ENCODE results near the gene RET.

RET gene

GRCh38 chr10:43114743-43115611 lies 38.1 kb downstream of the RET start:
- DNase-seq (ENCODE audit: low read depth, low spot score): no peak
- H3K4me3 ChIP-seq (ENCODE audit: low read length): no peak overlapping the region

GRCh38 chr10:43115881-43116595 lies 39.2 kb downstream of the RET start:
- DNase-seq (ENCODE audit: low read depth, low spot score): no peak
- no peak overlapping the region for H3K4me3 ChIP-seq (ENCODE audit: low read length)

DNA sequence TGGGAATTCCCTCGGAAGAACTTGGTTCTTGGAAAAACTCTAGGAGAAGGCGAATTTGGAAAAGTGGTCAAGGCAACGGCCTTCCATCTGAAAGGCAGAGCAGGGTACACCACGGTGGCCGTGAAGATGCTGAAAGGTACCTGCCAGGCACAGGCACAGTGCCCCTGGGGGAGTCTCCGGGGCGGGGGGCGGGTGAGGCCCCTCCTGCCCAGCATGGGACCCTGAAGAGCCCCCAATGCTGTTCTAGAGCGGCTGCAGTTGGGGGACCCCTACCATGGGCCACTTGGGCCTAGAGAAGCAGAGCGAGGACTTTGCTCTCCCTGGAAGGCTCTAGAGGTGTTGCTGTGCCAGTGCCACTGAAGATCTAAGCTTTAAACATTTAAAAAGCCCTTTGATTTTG lies 39.7 kb downstream of the RET start:
- DNase-seq (ENCODE audit: low read depth, low spot score): no peak
- H3K4me3 ChIP-seq (ENCODE audit: low read length): no peak overlapping the region

DNA sequence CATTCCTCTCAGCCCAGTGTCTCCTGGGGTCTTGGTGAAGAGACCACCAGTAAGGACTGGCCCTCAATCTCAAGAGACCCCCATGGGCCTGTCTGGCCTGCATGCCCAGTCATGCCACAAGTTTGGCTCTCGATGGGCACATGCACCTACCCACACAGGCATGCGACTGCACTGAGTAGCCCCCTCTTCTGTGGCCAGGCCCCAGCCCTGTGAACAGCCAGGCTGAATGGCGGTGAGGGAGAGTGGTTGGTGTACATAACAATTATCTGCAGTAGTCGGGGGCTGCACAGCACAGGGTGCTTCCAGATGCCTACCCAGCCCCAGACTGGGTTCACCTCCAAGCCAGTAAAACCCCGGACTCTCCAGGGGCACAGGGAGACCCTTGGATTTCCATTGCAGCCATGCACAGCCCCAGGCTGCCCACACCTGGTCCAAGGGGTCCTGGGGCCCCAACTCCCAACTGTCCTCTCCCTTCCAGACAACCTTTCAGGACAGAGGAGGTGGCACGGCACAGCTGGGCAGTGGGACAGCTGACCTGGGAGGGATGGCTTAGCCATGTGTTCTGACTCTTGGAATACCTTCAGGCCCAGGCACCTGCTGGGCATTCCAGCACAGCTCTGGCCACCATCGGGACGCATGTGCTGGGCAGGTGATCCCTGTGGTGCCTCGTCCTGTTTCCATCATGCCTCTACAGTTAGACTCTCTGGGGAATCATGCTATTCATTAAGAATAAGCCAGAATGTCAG lies 40.3 kb downstream of the RET start:
- no peak for DNase-seq (ENCODE audit: low read depth, low spot score)
- H3K4me3 ChIP-seq (ENCODE audit: low read length): no peak overlapping the region

DNA sequence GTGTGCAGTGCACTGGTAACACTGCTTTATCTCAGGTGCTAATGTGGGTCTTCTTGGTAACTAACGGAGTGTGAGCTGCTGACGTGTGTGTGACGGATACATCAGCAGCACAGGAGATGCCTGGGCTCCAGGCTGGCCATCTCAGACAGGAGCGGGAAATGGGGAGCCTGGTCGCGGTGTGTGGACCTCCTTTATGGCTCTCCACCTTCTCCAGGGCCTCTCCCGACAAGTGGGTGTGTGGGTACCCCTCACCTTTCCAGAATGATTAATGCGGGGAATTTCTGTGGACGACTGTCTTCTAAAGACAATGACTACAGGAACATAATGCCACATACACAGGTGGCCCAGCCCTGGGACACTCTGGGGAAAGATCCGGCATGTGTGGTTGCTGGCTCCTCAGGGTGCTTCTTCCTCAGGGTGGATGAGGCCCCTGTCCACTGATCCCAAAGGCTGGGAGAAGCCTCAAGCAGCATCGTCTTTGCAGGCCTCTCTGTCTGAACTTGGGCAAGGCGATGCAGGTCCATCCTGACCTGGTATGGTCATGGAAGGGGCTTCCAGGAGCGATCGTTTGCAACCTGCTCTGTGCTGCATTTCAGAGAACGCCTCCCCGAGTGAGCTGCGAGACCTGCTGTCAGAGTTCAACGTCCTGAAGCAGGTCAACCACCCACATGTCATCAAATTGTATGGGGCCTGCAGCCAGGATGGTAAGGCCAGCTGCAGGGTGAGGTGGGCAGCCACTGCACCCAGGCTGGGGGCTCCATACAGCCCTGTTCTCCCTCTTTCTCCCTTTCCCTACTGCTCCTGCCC lies 41.1 kb downstream of the RET start:
- H3K4me3 ChIP-seq (ENCODE audit: low read length): no peak overlapping the region
- DNase-seq (ENCODE audit: low read depth, low spot score): no peak

DNA sequence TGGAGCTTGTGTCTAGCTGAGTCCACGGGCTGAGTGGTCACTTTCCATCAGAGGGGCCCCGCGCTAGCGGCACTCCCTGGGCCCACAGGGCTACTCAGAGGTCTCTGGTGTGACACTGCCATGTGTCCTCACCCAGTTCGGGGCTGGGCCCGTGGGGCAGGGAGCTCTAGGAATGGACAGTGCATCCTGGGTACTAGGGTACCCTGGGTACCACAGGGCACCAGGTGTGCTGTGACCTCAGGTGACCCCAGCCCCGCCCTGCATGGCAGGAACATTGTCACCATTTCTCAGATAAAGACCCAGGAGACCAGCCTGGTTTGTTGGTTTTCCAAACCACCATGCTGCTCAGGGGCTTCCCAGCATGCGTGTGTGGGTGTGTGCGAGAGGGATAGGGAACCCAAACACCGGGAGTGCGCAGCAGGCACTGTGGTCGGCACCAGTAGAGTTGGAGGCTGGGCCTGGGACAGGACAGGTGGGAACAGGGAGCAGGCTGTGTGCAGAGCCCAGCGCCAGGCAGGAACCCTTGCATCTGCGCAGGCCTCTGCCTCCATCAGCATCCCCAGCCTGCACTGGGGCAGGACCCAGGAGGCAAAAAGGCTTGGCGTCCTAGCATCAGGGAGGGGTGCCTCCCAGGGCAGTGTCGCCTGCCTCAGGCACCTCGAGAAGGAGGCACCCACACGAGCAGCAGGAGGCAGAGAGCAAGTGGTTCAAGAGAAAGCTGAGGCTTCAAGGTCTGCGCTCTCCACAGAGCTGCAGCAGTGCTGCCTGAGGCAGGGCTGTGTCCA lies 42.0 kb downstream of the RET start:
- DNase-seq (ENCODE audit: low read depth, low spot score): no peak
- no peak overlapping the region for H3K4me3 ChIP-seq (ENCODE audit: low read length)

DNA sequence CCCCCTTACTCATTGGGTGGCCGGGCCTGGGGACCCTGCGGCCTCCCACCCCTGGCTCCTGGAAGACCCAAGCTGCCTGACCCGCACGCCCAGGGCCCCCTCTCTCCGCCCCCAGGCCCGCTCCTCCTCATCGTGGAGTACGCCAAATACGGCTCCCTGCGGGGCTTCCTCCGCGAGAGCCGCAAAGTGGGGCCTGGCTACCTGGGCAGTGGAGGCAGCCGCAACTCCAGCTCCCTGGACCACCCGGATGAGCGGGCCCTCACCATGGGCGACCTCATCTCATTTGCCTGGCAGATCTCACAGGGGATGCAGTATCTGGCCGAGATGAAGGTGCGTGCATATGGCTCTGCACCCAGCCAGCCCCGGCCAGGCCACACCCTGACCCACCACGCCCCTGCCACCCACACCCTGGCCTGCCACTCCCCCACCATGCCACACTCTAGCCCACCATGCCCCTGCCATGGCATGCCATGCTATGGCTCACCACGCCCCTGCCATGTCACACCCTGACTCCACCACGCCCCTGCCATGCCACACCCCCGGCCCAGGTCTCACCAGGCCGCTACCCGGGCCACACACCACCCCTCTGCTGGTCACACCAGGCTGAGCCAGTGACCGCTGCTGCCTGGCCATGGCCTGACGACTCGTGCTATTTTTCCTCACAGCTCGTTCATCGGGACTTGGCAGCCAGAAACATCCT lies 42.7 kb downstream of the RET start:
- H3K4me3 ChIP-seq (ENCODE audit: low read length): no peak overlapping the region
- no peak for DNase-seq (ENCODE audit: low read depth, low spot score)

DNA sequence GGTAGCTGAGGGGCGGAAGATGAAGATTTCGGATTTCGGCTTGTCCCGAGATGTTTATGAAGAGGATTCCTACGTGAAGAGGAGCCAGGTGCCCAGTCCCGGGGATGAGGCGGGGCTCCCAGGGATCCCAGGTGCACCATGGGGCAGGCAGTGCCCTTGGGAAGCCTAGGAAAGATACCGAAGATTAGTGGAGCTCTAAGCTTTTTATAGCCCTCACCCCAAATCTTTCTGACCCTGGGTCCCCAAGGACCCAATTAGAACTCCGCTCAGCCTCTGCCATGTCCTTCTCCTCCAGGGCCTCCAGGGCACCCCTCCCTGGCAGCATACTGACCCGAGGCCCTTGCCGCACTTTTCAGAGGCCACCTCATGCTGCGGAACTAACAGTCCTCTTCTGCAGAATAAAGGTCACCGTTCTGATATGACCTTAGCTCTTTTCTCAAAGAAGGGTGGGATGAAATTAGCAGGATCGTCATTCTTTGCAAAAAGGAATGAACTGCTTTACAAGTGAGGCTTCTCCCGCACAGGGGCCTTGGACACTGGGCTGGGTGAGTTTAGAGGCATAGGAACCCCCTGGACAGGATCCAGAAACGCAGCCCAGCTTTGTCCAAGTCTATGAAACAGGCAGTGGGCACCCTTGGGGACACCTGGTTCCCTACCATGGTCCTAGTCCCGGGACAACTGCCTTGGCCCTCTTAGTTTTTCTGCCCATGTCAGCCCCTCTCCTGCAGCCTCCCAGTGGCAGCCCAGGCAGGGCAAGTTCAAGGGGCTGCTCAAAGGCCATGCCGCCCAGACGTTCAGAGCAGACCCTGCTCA lies 43.5 kb downstream of the RET start:
- no peak overlapping the region for H3K4me3 ChIP-seq (ENCODE audit: low read length)

DNA sequence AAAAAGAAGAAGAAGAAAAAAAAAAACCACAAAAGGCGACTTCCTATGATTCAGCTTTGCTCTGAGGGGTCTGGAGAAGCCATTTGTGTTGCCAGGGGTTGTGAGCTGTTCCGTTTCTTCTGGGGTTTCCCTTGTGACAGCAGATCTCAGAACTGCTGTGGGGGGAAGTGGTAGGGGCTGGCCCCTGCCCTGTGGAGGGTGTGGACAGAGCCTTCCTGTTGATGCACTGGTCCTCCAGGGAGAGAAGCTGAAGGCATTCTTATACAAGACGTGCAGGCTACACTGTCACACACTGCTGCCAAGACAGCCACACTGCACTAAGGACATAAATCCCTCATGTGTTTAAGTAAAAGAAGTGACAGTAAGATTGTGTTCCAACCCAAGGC lies 44.1 kb downstream of the RET start:
- H3K4me3 ChIP-seq (ENCODE audit: low read length): no peak overlapping the region
- DNase-seq (ENCODE audit: low read depth, low spot score): peak; percentile 52

More for the DNA sequence above, 43.5 kb downstream of the RET start:
- DNase-seq (ENCODE audit: low read depth, low spot score): no peak

DNA sequence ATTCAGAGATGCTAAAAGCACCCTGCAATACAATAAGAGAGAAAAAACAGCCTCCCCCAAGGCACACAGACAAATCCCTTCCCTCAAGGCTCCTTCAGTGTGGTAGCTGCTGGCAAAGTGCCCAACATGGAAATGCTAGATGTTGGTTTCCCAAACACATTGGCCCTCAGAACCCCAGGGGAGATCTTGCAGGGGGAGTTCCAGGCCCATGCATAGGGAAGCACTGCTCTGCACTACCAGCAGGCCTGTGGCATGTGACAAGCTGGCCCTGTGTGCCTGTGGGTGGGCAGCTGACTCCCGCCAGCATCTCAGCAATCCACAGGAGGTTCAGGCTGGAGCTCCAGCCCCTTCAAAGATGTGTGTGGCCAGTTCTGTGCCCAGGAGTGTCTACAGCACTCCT lies 44.6 kb downstream of the RET start:
- DNase-seq (ENCODE audit: low read depth, low spot score): no peak
- H3K4me3 ChIP-seq (ENCODE audit: low read length): no peak overlapping the region

GRCh38 chr10:43122096-43122495 lies 45.2 kb downstream of the RET start:
- no peak for DNase-seq (ENCODE audit: low read depth, low spot score)
- H3K4me3 ChIP-seq (ENCODE audit: low read length): no peak overlapping the region

DNA sequence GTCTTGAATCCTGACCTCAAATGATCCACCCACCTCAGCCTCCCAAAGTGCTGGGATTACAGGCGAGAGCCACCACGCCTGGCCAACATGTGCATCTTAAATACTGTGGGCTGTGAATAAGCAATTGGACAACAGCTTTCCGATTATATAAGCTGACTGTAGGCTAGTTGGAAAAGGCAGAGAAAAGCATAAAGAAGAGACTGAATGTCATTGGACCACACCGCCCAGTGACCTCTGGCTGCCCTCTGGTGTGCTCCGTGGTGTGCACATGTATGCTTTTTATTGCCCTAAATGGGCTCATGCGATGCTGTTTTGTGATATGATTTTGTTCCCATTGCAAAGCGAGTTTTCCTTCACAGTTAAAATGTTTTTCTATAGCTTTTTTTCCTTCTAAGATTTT lies 46.0 kb downstream of the RET start:
- no peak overlapping the region for H3K4me3 ChIP-seq (ENCODE audit: low read length)
- no peak for DNase-seq (ENCODE audit: low read depth, low spot score)

DNA sequence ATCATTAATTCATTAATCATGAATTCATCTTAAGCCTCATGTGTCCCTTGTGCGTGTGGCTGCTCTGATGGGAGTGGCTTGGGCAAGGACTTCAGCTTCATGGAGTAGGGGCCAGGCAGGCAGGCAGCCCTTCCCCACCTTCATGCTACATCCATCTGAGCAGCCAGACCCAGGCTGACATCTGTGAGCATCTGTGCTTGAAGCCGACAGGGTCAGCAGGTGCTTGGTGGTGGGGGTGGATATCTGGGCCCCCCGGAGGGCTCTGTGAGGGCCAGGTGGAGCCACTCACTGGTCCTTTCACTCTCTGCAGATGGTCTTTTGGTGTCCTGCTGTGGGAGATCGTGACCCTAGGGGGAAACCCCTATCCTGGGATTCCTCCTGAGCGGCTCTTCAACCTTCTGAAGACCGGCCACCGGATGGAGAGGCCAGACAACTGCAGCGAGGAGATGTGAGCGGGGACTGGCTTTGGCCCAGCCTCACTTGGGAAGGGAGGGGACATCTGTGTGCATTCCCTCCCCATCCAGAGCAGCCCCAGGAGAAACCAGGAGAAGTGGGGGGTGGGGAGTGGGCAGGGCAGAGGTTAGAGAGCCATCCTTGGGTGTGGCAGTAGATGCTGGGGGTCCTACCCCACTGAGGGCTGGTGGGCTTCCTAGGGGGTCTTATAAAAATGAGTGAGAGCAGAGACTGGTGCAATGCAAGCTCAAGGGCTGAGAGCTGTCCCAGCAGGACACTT lies 46.7 kb downstream of the RET start:
- DNase-seq (ENCODE audit: low read depth, low spot score): no peak
- no peak overlapping the region for H3K4me3 ChIP-seq (ENCODE audit: low read length)

DNA sequence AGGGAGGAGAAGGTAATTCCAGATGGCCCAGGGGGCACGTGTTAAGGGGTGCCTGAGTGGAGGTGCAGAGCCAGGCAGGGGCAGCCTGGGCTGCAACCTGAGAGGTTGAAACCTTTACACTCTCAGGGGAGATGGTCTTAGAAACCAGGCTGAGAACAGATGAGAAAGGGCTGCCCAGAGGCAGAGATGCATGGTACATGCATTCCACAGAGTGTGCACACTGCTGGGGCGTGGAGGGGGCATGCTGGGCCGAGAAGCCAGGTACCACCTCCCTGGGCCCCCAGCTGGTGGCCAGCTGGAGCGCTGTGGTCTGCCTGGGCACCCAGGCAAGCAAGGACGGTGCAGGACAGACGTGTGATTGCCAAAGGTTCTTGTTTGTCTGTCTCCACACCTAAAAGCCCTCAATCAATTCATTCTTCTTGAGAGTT lies 47.2 kb downstream of the RET start:
- no peak overlapping the region for H3K4me3 ChIP-seq (ENCODE audit: low read length)
- no peak for DNase-seq (ENCODE audit: low read depth, low spot score)

- H3K4me3 ChIP-seq (ENCODE audit: low read length): no peak overlapping the region
- DNase-seq (ENCODE audit: low read depth, low spot score): no peak
These were observed 47.9 kb downstream of the RET start for GRCh38 chr10:43124574-43125273.

GRCh38 chr10:43125274-43125845 lies 48.5 kb downstream of the RET start:
- H3K4me3 ChIP-seq (ENCODE audit: low read length): no peak overlapping the region
- DNase-seq (ENCODE audit: low read depth, low spot score): no peak

All from Jurkat, Clone E6-1 (cell line).